GM19351 (cell line): ENCODE results near the gene CYP46A1.

ENCODE experiments used
- ATAC-seq: cut with Tn5 transposase; IDR thresholded peaks from one replicate; pipeline ENCODE4 v1.9.1; 2021; ENCODE audit warnings: mild to moderate bottlenecking, moderate library complexity; ENCODE audit not compliant: unreplicated experiment

Gene CYP46A1

DNA sequence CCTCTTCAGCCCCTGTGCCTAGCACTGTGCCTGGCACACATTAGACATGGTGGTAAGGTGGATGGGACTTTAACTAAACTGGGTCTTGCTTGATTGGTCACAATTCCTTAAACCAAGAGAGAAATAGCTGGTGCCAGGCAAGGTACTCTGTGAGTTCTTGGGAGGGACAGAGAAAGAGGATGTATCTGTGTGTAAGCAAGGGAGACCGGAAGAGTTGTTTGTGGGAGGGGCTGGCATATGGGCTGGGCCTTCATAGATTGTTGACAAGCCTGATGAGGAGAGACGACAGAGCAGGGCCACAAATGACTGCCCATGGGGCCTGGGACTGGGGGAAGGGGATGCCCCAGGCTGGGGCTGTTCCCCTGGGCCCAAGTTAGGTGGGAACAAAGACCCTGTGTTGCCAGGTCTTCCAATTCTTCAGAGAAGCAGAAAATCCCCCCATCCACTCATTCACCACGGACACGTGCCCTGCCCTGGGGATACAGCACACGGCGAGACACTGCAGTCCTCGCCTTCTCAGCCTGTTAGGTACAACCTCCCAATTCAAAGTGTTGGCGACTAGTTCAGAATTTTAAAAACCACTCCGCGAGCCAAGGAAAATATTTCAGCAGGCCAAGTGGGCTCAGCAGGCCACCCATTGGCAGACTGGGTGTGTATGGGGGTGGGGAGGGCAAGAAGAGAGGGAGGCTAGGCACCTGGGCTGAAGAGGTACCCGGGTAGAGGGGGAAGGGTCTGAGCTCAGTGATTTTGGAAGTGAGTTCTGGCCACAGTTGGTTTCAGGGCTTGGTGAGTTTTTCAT lies 11.4 kb upstream of the CYP46A1 start:
- peak; percentile 96 for ATAC-seq

GRCh38 chr14:99673305-99674063 lies 10.6 kb upstream of the CYP46A1 start:
- ATAC-seq, result no peak

DNA sequence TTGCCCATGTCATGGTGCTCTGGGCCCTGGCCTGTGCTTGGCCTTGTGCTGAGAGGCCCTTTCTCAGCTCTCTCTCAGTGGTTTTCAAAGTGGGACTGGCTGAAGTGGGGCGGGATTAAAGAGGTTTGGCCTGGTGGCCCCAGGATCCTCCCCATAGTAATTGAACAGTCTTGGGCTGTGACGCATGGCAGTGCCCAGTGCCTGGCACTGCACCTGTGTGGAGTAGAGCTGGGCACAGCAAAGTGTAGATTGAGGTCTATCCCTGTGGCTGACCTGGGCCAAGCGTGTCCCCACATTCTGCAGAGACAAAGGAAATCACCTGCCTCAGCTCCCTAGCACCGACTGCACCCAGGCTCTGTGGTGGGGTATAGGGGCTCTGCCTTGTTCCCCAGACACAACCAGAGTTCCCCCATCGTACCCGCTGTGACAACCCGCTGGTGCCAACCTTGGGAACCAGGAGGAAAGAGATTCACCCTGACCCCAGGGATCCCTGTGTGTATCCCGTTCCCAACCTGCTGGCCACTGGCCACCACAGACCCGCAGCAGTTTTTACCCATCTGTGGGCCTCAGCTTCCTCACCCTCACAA lies 9.9 kb upstream of the CYP46A1 start:
- no peak for ATAC-seq

- no peak for ATAC-seq
These were observed 9.2 kb upstream of the CYP46A1 start for GRCh38 chr14:99674776-99675381.

DNA sequence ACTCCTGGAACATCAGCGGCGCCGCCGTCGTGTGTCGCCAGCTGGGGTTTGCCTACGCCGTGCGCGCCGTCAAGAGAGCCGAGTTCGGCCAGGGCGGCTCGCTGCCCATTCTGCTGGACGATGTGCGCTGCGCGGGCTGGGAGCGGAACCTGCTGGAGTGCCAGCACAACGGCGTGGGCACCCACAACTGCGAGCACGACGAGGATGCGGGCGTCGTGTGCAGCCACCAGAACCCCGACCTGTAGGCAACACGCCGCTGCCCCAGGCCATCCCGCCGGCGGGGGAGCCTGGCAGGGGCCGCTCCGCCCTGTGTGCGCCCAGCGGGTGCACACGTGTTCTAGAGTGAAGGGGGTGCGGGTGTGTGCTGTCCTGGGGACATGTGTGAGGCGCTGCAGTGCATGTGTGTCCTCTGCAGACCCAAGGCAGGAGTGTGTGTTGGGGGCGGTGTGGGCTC lies 8.7 kb upstream of the CYP46A1 start:
- ATAC-seq, result no peak

DNA sequence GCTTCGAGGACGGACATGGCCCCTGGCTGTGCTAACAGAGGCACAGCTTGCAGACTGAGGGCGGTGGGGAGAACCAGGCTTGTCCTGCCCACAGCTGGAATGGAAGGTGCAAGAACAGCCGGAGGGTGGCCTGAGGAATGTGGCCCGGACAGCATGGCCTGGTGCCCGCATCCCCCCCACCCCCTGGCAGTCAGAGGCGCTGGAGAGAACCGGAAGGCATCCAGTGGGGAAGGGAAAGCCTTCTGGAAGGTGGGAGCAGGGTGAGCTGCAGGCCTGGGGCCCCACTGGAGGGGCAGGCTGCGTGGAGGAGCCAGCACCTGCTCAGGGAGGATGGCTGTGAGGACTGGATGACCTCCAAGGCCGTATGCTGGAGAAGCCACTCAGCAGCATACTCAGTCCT lies 8.1 kb upstream of the CYP46A1 start:
- ATAC-seq, result no peak

GRCh38 chr14:99676657-99677056 lies 7.4 kb upstream of the CYP46A1 start:
- ATAC-seq, result no peak

GRCh38 chr14:99677231-99678140 lies 6.6 kb upstream of the CYP46A1 start:
- ATAC-seq, result no peak

- ATAC-seq, result no peak
These were observed 5.9 kb upstream of the CYP46A1 start for GRCh38 chr14:99678198-99678597.

DNA sequence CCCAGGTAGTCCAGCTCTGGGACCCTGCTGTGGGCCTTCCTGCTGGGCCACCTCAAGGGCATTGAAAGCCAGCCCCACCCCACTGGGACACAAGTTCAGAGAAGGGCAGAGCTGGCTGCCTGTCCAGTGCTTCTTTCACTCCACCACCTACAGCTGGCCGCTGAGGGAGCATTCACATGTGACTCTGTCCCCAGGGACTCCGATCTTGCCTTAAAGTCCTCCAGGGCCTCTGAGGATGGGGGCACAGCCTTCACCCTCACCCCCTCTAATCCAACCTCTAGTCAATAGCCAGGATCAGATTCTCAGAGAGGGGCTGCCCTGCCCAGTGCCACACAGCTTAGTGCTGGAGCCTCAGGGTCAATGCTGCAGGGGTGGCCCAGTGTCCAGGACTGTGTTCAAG lies 5.0 kb upstream of the CYP46A1 start:
- ATAC-seq, result no peak

DNA sequence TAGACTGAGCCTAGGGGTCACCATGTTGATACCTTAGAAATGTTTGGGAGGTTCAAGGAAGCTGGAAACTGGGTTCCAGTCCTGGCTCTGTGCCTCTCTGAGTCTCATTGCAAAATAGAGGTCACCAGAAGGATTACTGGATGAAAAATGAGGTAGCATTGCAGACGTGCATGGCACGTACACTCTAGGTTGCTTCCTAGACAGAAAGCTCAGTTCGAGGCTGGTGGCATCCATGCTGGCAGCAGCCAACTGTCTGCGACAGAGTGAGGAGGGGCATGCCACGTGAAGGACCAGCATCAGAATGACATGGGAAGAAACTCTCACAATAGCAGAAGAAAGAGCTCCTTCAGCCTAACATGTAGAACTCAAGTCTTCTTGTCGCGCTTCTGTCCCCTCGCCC lies 4.6 kb upstream of the CYP46A1 start:
- no peak for ATAC-seq

- no peak for ATAC-seq
These were observed 4.1 kb upstream of the CYP46A1 start for GRCh38 chr14:99679996-99680395.

GRCh38 chr14:99681101-99681831 lies 2.8 kb upstream of the CYP46A1 start:
- no peak for ATAC-seq

DNA sequence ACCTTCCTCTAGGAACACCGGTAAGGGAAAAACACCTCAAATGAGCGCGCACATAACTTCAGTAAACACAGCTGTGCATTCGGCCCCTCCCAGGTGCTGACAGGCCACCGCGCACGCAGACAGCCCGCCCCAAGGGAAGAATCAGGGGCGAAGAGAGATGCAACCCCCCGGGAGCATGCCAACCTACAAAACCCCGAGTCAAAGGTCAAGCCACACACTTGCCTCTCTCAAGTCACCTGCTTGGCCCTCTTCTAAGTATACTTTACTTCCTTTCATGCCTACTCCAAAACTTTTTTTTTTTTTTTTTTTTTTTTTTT lies 2.3 kb upstream of the CYP46A1 start:
- ATAC-seq, result no peak

DNA sequence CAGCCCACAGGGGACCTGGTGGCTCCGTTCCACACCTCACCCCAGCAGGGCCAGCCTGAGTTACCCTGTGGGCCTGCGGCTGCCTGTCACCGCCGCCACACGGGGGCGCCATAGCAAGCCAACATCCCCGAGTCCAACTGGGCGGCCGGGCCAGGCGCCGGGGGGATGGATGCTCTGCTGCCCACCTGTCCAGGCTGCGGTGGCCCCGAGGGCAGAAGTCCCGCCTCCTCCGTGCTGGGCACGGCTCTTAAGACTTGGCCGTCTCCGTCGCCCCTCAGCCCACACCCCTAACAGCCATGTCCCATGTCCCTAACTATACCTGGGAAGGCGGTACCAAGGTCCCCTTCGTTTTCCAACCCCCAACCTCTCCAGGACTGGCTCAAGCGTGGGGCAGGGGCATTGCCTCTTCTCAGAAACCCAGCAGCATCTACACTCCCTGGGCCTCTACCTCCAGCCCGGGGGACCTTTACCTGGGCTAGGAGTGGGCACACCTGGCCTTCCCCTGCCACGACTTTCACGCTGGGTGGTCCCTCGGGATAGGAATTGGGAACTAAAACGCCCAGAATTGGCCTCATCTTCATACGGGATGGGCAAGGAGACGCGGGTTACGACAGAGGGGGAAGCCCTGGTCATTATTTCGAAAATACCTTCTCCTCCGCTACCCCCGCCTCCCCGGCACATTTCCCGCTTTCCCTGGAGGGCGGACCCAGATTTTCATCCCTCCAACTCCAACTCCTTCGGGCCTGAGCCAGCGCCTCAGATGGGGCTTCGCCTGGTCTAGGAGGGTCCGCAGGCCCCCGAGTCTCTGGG lies 1.1 kb upstream of the CYP46A1 start:
- peak; percentile 41 for ATAC-seq

DNA sequence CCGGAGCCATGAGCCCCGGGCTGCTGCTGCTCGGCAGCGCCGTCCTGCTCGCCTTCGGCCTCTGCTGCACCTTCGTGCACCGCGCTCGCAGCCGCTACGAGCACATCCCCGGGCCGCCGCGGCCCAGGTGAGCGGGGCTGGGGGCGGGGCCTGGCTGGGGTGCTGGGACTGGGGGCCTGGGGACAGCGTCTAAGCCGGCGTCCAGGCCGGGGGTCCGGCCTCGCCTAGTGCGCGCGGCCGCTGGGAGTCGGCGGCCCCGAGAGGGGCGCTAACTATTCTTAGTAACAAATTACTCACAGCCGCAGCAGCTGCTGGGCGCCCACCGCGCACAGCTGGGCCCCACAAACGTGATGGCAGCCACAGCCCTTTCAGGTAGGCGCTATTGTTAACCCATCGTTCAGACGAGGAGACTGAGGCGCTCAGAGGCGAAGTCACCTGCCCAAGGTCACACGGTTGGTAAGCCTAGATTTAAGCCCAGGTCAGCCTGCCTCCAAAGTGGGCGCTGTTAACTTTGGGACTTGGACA lies 374 bp downstream of the CYP46A1 start:
- peak; percentile 35 for ATAC-seq

- ATAC-seq, result no peak
These were observed 1.1 kb downstream of the CYP46A1 start for GRCh38 chr14:99685151-99685591.

- ATAC-seq, result no peak
These were observed 1.5 kb downstream of the CYP46A1 start for GRCh38 chr14:99685596-99685995.
